Stimulated activated CD4-positive, alpha-beta T cell treated with anti-CD3 and anti-CD28 coated beads, Interleukin-1b, Interleukin-23, amount 100 ng/mL, for 4 hours (primary cell): ENCODE data around the gene NAA15.
"Not testable (repeated sequence)": the region's sequence is repeated elsewhere in the genome, so short reads cannot be mapped to it uniquely, and the experiment has no call there.

ENCODE experiments used
- DNase-seq, 2 donors: peaks; one replicate each; pipeline ENCODE4 v3.0.0-alpha.2; 2020; ENCODE audit warnings: low read depth in 2 of 2

The NAA15 gene

DNA sequence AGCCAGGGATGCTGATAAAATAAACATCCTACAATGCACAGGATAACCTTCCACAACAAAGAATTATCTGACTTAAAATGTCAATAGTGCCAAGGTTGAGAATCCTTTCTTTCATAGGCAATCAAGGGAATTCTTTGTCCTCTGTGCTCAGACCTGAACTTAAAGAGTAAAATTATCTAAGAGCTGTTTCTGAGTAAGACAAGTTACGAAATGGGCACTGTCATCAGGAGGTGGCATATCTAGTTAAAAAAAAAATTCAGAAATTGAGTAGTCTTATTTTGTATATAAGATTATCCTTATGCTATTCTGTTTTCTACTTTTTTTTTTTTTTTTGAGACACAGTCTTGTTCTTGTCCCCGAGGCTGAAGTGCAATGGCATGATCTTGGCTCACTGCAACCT is 149.3 kb downstream of the NAA15 start:
- no peak for DNase-seq

GRCh38 chr4:139451997-139452396 is 150.7 kb downstream of the NAA15 start:
- no peak for DNase-seq

DNA sequence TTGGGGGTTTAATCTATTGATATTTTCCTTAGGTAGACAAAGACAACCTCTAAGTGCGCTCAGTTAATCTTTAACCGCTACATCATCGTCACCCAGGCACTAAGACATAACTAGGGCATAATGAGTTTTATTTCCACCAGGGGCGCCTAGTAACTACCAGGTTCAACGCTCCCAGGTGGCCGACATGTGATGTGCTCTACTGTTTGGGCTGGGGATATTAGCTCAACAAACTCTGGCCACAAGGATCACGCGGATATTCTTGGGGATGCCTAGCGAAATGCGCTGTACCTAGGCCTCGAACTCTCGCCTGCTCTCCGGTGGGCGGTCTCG is 151.7 kb downstream of the NAA15 start:
- DNase-seq, result peak in 1 of 2 donors; percentile 51

DNA sequence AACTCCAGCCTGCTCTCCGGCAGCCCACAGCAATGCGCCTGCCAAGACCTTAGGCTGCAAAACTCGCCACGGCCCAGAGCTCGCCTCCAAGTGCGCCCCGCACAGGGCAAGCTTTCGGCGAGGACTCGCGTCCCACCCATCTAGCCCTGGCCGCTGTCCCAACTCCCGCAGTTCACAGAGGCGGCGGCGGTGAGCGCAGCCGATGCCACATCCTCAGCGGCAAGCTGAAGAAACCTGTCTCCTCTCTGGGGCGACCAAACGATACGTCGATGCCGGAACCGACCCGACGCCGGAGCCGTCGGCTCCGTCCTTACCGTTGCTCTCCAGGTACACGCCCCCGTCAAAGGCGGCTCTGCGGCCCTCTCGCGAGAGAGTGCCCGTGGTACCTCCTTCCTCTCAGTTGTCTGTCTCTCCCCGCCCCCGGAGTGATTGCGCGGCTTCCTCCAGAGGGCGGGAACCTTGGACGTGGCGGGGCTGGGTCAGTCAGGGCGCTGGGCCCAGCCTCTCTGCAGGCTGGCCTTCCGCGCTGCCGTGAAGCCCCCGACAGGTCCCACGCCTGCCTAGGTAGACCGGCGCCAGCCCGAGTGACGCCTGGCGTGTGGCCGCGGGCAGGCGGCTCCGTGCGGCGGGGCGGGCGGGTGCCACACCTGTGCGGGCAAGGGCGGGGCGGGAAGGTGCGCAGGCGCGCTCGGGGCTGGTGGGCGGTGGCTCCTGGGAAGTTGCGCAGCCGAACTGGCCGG is 152.2 kb downstream of the NAA15 start:
- peak; percentile 91 to 96 for DNase-seq

GRCh38 chr4:139454111-139455045 is 153.1 kb downstream of the NAA15 start, which contains the start of gene RAB33B:
RAB33B (plus strand) TSS chr4:139454121; CDS start chr4:139454196, 75 bp downstream.
- DNase-seq, result peak in 1 of 2 donors; percentile 6

DNA sequence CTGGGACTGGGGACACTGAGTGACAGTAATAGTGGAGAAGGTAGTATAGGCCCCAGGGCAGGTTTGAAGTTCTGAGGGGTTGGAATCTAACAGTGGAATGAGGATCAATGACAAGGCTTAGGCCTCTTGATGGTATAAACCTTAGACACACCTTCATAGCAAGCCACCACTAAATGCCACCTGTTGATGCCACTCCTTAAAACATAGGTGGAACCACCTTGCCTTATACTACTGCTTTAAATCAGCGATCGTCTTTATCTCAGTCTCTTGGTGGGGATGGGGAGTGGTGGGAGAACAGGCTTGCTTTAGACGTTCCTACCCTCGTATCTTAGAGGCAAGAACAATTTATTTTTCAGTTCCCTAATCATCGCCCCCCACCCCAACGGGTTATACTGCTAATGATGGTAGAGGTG is 153.8 kb downstream of the NAA15 start:
- DNase-seq, result no peak

DNA sequence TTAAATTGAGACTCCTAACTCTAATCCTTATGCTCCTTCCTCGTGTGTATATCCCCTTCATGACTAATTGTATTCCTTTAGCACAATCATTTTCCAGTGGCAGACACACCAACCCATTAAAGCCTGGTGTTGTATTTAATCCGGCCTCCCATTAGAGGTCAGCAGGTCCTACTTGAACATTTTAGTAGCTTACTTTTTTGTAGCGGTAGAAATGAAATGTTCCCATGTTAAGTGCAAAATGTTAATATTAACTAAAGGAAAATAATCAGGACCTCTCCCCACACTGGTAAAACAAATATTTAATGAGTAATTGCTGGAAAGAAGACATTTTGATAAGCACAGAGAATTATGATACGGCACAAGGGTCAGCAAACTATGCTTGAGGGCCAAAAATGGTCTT is 156.0 kb downstream of the NAA15 start:
- DNase-seq, result no peak

DNA sequence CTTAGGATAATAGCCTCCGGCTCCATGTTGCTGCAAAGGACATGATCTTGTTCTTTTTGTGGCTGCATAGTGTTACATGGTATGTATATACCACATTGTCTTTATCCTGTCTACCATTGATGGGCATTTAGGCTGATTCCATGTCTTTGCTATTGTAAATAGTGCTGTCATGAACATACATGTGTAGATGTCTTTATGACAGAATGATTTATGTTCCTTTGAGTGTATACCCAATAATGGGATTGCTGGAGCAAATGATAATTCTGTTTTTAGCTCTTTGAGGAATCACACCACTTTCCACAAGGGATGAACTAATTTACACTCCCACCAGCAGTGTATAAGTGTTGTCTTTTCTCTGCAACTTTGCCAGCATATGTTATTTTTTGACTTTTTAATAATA is 157.2 kb downstream of the NAA15 start:
- no peak for DNase-seq

GRCh38 chr4:139458999-139459398 is 157.7 kb downstream of the NAA15 start:
- no peak for DNase-seq

- no peak for DNase-seq
Observed at GRCh38 chr4:139460565-139460964, 159.3 kb downstream of the NAA15 start.

DNA sequence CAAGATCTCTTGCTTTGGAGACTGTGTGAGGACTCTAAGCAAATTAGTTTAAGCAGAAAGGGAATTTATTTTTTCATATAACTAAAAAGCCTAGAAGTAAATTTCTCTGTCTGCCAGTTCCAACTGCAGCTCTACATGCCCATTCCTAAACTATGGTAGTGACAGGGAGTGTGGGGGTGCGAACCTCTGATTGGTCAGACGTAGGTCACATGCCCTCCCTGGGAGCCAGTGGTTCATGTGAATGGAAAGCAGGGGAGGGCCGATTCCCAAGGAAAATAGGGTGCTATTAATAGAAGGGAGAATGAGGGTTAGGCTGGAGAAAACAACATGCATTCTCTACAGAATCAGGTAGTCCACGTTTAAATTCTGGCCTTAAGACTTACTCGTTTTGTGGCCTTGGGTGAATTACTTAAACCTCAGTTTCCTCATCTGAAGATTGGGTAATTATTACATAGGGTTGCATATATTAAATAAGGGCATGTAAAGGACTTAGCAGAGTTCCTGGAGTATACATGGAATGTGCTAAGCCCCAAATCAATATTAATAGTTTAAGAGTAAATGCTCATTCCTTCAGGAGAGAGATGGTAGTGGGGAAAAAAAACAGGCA is 159.8 kb downstream of the NAA15 start:
- DNase-seq, result no peak

GRCh38 chr4:139464512-139464911 is 163.2 kb downstream of the NAA15 start:
- not testable (repeated sequence) for DNase-seq

DNA sequence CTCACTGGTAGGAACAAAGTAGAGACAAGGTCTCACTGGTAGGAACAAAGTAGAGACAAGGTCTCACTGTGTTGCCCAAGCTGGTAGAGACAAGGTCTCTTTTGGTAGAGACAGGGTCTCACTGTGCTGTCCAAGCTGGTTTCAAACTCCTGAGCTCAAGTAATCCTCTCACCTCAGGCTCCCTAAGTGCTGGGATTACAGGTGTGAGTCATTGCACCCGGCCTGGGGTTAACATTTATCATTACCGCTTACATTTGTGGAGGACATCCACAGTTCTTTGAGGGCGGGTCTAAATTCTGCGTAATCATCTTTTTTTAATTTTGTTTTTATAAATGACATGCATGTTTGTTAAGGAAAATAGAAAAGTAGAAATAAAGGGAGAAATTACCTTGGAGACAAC is 164.6 kb downstream of the NAA15 start:
- no peak for DNase-seq

DNA sequence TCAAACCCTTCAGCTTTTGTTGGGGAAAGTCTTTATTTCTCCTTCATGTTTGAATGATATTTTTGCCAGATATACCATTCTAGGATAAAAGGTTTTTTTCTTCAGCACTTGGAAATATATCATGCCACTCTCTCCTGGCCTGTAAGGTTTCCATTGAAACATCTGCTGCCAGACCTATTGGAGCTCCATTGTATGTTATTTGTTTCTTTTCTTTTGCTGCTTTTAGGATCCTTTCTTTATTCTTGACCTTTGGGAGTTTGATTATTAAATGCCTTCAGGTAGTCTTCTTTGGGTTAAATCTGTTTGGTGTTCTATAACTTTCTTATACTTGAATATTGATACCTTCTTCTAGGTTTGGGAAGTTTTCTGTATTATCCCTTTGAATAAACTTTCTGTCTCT is 167.5 kb downstream of the NAA15 start:
- DNase-seq, result not testable (repeated sequence)

- DNase-seq, result no peak
Observed at GRCh38 chr4:139469216-139469615, 167.9 kb downstream of the NAA15 start.
